ENCODE measurements around the gene PCDHB9. TPM values are rescaled to one million over a fixed set of nuclear protein-coding genes. Genes with fewer than 3 reads are reported as not detected.

Gene PCDHB9
- total and polyA plus RNA-seq, 2 of the 8 experiments (the other 6 are each of a cell fraction or from before 2014, with no cell fraction given), result 0.68 to 1.6 TPM

DNA sequence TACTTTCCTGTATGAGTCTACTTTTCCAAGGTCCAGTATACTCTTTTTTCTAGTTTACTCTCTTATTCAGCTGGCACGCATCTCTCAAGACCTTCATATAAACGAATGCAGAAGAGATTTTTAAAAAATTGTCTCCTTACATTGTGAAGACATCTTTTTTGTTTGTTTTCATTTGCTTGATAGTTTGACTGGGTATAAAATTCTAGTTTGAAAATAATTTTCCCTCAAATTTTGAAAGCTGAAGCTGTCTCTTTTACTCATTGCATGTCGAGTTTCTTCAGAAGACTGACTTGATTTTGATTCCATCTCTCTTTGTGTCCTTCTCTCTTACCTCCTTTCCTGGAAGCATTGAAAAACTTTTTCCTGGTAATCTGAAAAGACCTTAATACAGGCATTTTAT lies 9.4 kb downstream of the PCDHB9 start:
- Histone ChIP-seq H3K27ac (ENCODE audit: low read depth, low read length) (no peak overlapping the region), H3K79me2 (ENCODE audit: control insufficient read depth in 1 of 2, insufficient read depth in 2 of 2, low read length in 2 of 2) (no peaks in the 10 kb centered on the region), H3K14ac (ENCODE audit: insufficient read length) (no peak overlapping the region), H3K4ac (replicated peaks; ENCODE audit: insufficient read length, low read depth, low read length) (no peak overlapping the region), H3K36me3 (ENCODE audit: control insufficient read depth in 2 of 4, insufficient read depth in 4 of 4, low read length in 3 of 4) (no peaks in the 10 kb centered on the region), H4K5ac (ENCODE audit: insufficient read length, low read depth, low read length) (no peak overlapping the region), H3K23ac (ENCODE audit: insufficient read length) (no peak overlapping the region), H2AK5ac (ENCODE audit: low read depth, low read length) (no peak overlapping the region), H4K20me1 (replicated peaks in 1 of 2; ENCODE audit: control insufficient read depth in 1 of 2, insufficient read depth in 2 of 2, low read length in 2 of 2) (no peaks in the 10 kb centered on the region), H3K4me1 (replicated peaks in 1 of 4; ENCODE audit: control insufficient read depth in 3 of 4, insufficient read depth in 4 of 4, low read length in 3 of 4) (no peaks in the 10 kb centered on the region; a peak in 1 of 7 replicates), H2BK15ac (ENCODE audit: low read length) (no peak overlapping the region), H3K27me3 (replicated peaks in 1 of 4; ENCODE audit: control insufficient read depth in 3 of 4, extremely low read depth in 1 of 4, insufficient read depth in 3 of 4, low read length in 3 of 4) (no peaks in the 10 kb centered on the region), H3K18ac (ENCODE audit: extremely low read depth, low read length) (no peak overlapping the region), H3K9me3 (ENCODE audit: insufficient read depth in 2 of 2, low read depth in 1 of 2, low read length in 1 of 2) (peaks cover 6 to 10% of the 10 kb centered on the region in 2 experiments; a peak in 2 of 4 replicates), H2BK20ac (ENCODE audit: low read length) (no peak overlapping the region), H3K4me3 (ENCODE audit: extremely low read depth in 1 of 4, insufficient read depth in 2 of 4, low read depth in 3 of 4, low read length in 4 of 4) (no peak overlapping the region), H3K4me2 (ENCODE audit: insufficient read depth in 1 of 2, low read depth in 2 of 2, low read length in 2 of 2) (no peak overlapping the region), H2AFZ (ENCODE audit: low read length) (no peak overlapping the region), H4K91ac (replicated peaks; ENCODE audit: insufficient read length, low read length) (no peak overlapping the region), H2BK12ac (ENCODE audit: low read depth, low read length) (no peak overlapping the region), H3K56ac (replicated peaks; ENCODE audit: insufficient read length, low read depth, low read length) (no peak overlapping the region), H2BK120ac (replicated peaks; ENCODE audit: low read depth, low read length) (no peak overlapping the region), H4K8ac (ENCODE audit: extremely low read depth, insufficient read depth, low read length) (no peak overlapping the region), H3K23me2 (ENCODE audit: low read depth, low read length) (no peaks in the 10 kb centered on the region; the same call in 1 of the 2 replicates), H3K9ac (replicated peaks in 1 of 4; ENCODE audit: extremely low read depth in 1 of 4, low read depth in 3 of 4, low read length in 3 of 4) (no peak overlapping the region), H3K79me1 (ENCODE audit: low read depth, low read length) (no peaks in the 10 kb centered on the region), H2BK5ac (ENCODE audit: low read depth, low read length) (no peak overlapping the region)
- no peak for DNase-seq (ENCODE audit: low read depth in 1 of 2, low spot score in 2 of 2)
- ChIA-PET POLR2A (ENCODE audit: partially characterized antibody) (no interaction called here), CTCF (ENCODE audit: partially characterized antibody) (interaction anchor here (0.7 to 6.0 kb wide), 13 partner anchors 9 to 402 kb away, joined by 3 to 39 read pairs (median 4); partner anchors contain the start of genes PCDHA2, PCDHB12, PCDHB14 and PCDHB16)
- WGBS, 2 experiments (ENCODE audit: extremely low coverage in 1 of 2, insufficient coverage in 1 of 2, insufficient read length in 1 of 2, insufficient replicate concordance in 2 of 2, low coverage in 1 of 2, low lambda C conversion rate in 2 of 2, missing lambda C conversion rate in 1 of 2), result 86% methylated on average over 3 of the region's 3 CpGs; no CpG with 5 or more reads in 1 of the 2 experiments
- TF ChIP-seq SUZ12 (IDR thresholded peaks at IDR 0.05; ENCODE audit: low read length) (no peak), CHD2 (IDR thresholded peaks at IDR 0.05; ENCODE audit: low read length) (no peak), ZNF274 (IDR thresholded peaks at IDR 0.05; ENCODE audit: borderline replicate concordance, extremely low read depth, low read length) (no peak), SIN3A (conservative IDR thresholded peaks at IDR 0.05 in 1 of 2, IDR thresholded peaks at IDR 0.05 in 1 of 2; ENCODE audit: low read depth in 1 of 2, low read length in 2 of 2) (no peak), NANOG (IDR thresholded peaks at IDR 0.05; ENCODE audit: insufficient read depth, low read depth, low read length, poor library complexity, severe bottlenecking) (no peak), CREB1 (IDR thresholded peaks at IDR 0.05) (no peak), MAFK (IDR thresholded peaks at IDR 0.05; ENCODE audit: low read depth, low read length) (no peak)
- FAIRE-seq, result no peak
